CD4-positive, alpha-beta T cell treated with Interleukin-4 for 4 hours (primary cell): ENCODE results near the gene MFN1.
A peak's percentile ranks its signal among the peaks of the same experiment; 100 is the strongest.

Experiments used
- DNase-seq: peaks from one replicate; pipeline ENCODE4 v3.0.0-alpha.2; 2020

Gene MFN1

GRCh38 chr3:179348325-179349013 is 960 bp downstream of the MFN1 start:
- DNase-seq: peak; percentile 7

GRCh38 chr3:179355996-179356395 is 8.5 kb downstream of the MFN1 start:
- no peak for DNase-seq

- no peak for DNase-seq
These were observed 15.8 kb downstream of the MFN1 start for GRCh38 chr3:179363332-179363731.

- no peak for DNase-seq
These were observed 22.1 kb downstream of the MFN1 start for GRCh38 chr3:179369621-179370020.

GRCh38 chr3:179373938-179374337 is 26.4 kb downstream of the MFN1 start:
- DNase-seq: no peak

- no peak for DNase-seq
These were observed 27.8 kb downstream of the MFN1 start for GRCh38 chr3:179375091-179375999.

- DNase-seq: no peak
These were observed 29.0 kb downstream of the MFN1 start for GRCh38 chr3:179376474-179376873.

GRCh38 chr3:179391906-179392305 is 44.4 kb downstream of the MFN1 start:
- DNase-seq: no peak

GRCh38 chr3:179398574-179399231 is 51.2 kb downstream of the MFN1 start:
- DNase-seq: no peak

- no peak for DNase-seq
These were observed 54.1 kb downstream of the MFN1 start for GRCh38 chr3:179401561-179401960.

GRCh38 chr3:179402963-179403362 is 55.5 kb downstream of the MFN1 start:
- DNase-seq: no peak

GRCh38 chr3:179404307-179404706 is 56.8 kb downstream of the MFN1 start:
- no peak for DNase-seq

GRCh38 chr3:179410331-179410730 is 62.8 kb downstream of the MFN1 start:
- no peak for DNase-seq

GRCh38 chr3:179410999-179411398 is 63.5 kb downstream of the MFN1 start:
- DNase-seq: no peak

GRCh38 chr3:179414804-179415203 is 67.3 kb downstream of the MFN1 start:
- no peak for DNase-seq

- no peak for DNase-seq
These were observed 67.9 kb downstream of the MFN1 start for GRCh38 chr3:179415377-179415776.

- DNase-seq: no peak
These were observed 69.2 kb downstream of the MFN1 start for GRCh38 chr3:179416681-179417080.

- no peak for DNase-seq
These were observed 71.1 kb downstream of the MFN1 start for GRCh38 chr3:179418610-179419009.

GRCh38 chr3:179421500-179421899 is 74.0 kb downstream of the MFN1 start:
- no peak for DNase-seq

GRCh38 chr3:179425075-179425474 is 77.6 kb downstream of the MFN1 start:
- no peak for DNase-seq

GRCh38 chr3:179428876-179429548 is 81.5 kb downstream of the MFN1 start:
- DNase-seq: no peak

GRCh38 chr3:179430277-179430870 is 82.9 kb downstream of the MFN1 start:
- no peak for DNase-seq

- no peak for DNase-seq
These were observed 84.5 kb downstream of the MFN1 start for GRCh38 chr3:179432021-179432420.
